ENCODE results near the gene SNX1. TPM values are rescaled to one million over a fixed set of nuclear protein-coding genes. Genes with fewer than 3 reads are reported as not detected.

Gene SNX1
- total and polyA plus RNA-seq, 2 of the 13 experiments (the other 11 are each of a cell fraction or from before 2014, with no cell fraction given), result 29.3 to 60.1 TPM

DNA sequence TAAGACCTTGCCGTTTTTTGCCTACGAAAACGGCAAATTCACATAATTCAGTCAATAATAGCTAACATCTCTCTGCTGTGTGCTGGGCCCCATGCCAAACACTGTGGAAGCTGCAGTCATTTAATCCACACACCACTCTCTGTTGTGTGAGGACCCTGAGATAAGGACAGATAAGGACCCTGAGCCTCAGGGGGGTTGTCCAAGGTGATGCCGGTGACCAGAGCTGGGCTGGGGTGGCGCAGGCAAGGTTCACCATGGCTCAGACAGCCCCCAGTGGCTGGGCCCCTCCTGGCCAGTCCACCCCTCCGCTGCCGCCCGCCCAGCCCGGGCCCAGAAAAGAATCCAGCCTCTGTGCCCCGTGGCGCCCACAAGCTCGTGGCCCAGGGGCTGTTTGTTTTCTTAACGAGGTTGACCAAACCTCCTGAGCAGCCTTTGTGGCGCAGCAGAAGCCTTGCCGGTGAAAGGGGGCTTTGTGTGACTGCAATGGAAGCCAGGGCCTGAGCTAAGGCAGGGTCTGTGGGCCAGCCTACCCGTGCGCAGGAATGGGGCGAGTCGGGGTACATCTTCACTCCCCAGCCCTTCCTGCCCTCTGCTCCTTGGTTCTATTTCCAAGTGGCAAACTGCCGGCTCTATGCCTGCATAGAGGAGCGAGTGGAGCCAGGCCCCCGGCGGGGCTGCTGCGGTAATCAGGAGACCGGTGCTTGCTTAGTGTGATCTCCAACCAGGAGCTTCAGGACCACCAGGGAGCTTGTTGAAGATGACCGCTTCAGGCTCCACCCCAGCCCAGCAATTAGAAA lies 51.3 kb downstream of the SNX1 start (continued):
- TF ChIP-seq, protein P1, sequence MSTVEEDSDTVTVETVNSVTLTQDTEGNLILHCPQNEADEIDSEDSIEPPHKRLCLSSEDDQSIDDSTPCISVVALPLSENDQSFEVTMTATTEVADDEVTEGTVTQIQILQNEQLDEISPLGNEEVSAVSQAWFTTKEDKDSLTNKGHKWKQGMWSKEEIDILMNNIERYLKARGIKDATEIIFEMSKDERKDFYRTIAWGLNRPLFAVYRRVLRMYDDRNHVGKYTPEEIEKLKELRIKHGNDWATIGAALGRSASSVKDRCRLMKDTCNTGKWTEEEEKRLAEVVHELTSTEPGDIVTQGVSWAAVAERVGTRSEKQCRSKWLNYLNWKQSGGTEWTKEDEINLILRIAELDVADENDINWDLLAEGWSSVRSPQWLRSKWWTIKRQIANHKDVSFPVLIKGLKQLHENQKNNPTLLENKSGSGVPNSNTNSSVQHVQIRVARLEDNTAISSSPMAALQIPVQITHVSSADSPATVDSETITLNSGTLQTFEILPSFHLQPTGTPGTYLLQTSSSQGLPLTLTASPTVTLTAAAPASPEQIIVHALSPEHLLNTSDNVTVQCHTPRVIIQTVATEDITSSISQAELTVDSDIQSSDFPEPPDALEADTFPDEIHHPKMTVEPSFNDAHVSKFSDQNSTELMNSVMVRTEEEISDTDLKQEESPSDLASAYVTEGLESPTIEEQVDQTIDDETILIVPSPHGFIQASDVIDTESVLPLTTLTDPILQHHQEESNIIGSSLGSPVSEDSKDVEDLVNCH (CRISPR knock-in tag; IDR thresholded peaks at IDR 0.05), result no peak
- TF ChIP-seq AGO1 (IDR thresholded peaks at IDR 0.05; ENCODE audit: low read depth, low read length, poor library complexity, severe bottlenecking) (no peak), ZNF672 (CRISPR knock-in tag; IDR thresholded peaks at IDR 0.05) (no peak), ZNF550 (CRISPR knock-in tag; IDR thresholded peaks at IDR 0.05; ENCODE audit: borderline replicate concordance) (no peak), ZNF562 (CRISPR knock-in tag; IDR thresholded peaks at IDR 0.05; ENCODE audit: borderline replicate concordance) (no peak), SRF (IDR thresholded peaks at IDR 0.05; ENCODE audit: low read depth, low read length) (no peak), BCL6 (CRISPR knock-in tag; IDR thresholded peaks at IDR 0.05) (peak; percentile 40; the same call in 1 of the 2 replicates), FOXO1 (CRISPR knock-in tag; IDR thresholded peaks at IDR 0.05) (no peak), ZNF709 (CRISPR knock-in tag; IDR thresholded peaks at IDR 0.05) (no peak), SETDB1 (CRISPR knock-in tag; IDR thresholded peaks at IDR 0.05; ENCODE audit: borderline replicate concordance) (no peak), REXO4 (CRISPR knock-in tag; IDR thresholded peaks at IDR 0.05; ENCODE audit: borderline replicate concordance) (no peak), RFXANK (CRISPR knock-in tag; IDR thresholded peaks at IDR 0.05) (no peak), ZNF333 (CRISPR knock-in tag; IDR thresholded peaks at IDR 0.05; ENCODE audit: borderline replicate concordance) (no peak), GTF2F1 (IDR thresholded peaks at IDR 0.05; ENCODE audit: low read length) (no peak), PITX1 (CRISPR knock-in tag; IDR thresholded peaks at IDR 0.05) (no peak), ZBTB3 (CRISPR knock-in tag; IDR thresholded peaks at IDR 0.05; ENCODE audit: borderline replicate concordance, low read depth) (0 out of 2 replicates have a peak, but pooled peaks have one; percentile 34), MED1 (CRISPR knock-in tag; IDR thresholded peaks at IDR 0.05) (no peak), SNRNP70 (IDR thresholded peaks at IDR 0.05; ENCODE audit: low read depth, low read length) (no peak), DPF2 (CRISPR knock-in tag; IDR thresholded peaks at IDR 0.05; ENCODE audit: borderline replicate concordance, low read depth) (peak; percentile 28; the same call in 1 of the 2 replicates), SIN3A (IDR thresholded peaks at IDR 0.05; ENCODE audit: borderline replicate concordance, low read depth, low read length) (no peak)
- TF ChIP-seq, protein P2, sequence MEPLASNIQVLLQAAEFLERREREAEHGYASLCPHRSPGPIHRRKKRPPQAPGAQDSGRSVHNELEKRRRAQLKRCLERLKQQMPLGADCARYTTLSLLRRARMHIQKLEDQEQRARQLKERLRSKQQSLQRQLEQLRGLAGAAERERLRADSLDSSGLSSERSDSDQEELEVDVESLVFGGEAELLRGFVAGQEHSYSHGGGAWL (CRISPR knock-in tag; IDR thresholded peaks at IDR 0.05), result no peak; the same call in 1 of the 2 replicates
- TF ChIP-seq, protein P3, sequence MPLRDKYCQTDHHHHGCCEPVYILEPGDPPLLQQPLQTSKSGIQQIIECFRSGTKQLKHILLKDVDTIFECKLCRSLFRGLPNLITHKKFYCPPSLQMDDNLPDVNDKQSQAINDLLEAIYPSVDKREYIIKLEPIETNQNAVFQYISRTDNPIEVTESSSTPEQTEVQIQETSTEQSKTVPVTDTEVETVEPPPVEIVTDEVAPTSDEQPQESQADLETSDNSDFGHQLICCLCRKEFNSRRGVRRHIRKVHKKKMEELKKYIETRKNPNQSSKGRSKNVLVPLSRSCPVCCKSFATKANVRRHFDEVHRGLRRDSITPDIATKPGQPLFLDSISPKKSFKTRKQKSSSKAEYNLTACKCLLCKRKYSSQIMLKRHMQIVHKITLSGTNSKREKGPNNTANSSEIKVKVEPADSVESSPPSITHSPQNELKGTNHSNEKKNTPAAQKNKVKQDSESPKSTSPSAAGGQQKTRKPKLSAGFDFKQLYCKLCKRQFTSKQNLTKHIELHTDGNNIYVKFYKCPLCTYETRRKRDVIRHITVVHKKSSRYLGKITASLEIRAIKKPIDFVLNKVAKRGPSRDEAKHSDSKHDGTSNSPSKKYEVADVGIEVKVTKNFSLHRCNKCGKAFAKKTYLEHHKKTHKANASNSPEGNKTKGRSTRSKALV (CRISPR knock-in tag; IDR thresholded peaks at IDR 0.05), result no peak
- TF ChIP-seq, protein P4, sequence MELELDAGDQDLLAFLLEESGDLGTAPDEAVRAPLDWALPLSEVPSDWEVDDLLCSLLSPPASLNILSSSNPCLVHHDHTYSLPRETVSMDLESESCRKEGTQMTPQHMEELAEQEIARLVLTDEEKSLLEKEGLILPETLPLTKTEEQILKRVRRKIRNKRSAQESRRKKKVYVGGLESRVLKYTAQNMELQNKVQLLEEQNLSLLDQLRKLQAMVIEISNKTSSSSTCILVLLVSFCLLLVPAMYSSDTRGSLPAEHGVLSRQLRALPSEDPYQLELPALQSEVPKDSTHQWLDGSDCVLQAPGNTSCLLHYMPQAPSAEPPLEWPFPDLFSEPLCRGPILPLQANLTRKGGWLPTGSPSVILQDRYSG (CRISPR knock-in tag; IDR thresholded peaks at IDR 0.05), result no peak
- TF ChIP-seq, protein P5, sequence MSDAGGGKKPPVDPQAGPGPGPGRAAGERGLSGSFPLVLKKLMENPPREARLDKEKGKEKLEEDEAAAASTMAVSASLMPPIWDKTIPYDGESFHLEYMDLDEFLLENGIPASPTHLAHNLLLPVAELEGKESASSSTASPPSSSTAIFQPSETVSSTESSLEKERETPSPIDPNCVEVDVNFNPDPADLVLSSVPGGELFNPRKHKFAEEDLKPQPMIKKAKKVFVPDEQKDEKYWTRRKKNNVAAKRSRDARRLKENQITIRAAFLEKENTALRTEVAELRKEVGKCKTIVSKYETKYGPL (CRISPR knock-in tag; IDR thresholded peaks at IDR 0.05), result no peak

Measured in HepG2 (cell line).